Measurements from ENCODE around the gene MIER1. TPM values are rescaled to one million over a fixed set of nuclear protein-coding genes. Genes with fewer than 3 reads are reported as not detected.

Gene MIER1
- total and polyA plus RNA-seq, 9 of the 15 experiments (the other 6 are each of a cell fraction or from before 2014, with no cell fraction given), result 13.9 to 34.8 (median 21.5) TPM

DNA sequence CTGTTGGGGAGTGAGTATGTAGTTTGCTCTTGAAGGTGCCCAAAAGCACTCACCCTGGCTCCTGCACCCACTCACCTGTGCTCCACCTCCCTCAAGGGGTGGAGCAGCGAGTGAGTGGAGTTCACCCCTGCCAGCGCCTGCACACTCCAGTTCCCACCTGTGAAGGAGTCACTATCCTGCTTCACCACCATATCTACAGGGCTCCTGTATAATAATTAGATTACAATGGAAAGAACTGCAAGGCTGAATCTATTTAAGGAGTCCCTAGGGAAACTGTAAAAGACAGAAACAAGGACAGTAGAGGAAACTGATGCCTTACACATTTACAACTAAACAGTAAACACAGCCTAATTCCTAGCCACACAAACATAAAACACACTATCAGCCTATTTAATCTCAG is 4.2 kb upstream of the MIER1 start:
- H3K4me3 ChIP-seq, result no peak overlapping the region
- no peaks in the 10 kb centered on the region for H4K20me1 ChIP-seq (replicated peaks; ENCODE audit: control insufficient read depth, insufficient read depth, low read length)
- in situ Hi-C loops (cut with MboI) (no loop called here), intact Hi-C loops (cut with micrococcal nuclease) (loop anchor here (5.0 kb wide), 1 partner anchor 58 kb away; no protein-coding TSS in a partner anchor)
- no peak overlapping the region for H3K9ac ChIP-seq (ENCODE audit: insufficient read depth in 1 of 2, low read depth in 2 of 2, low read length in 2 of 2)
- no peak for DNase-seq (ENCODE audit: extremely low read depth in 1 of 4, low spot score in 3 of 4)
- H3K27me3 ChIP-seq (ENCODE audit: control insufficient read depth in 2 of 2, insufficient read depth in 2 of 2, low read length in 2 of 2), result no peaks in the 10 kb centered on the region
- ChIA-PET CTCF (ENCODE audit: low intra/inter-chr PET ratio) (no interaction called here), POLR2A (no interaction called here)
- H3K9me1 ChIP-seq (ENCODE audit: control insufficient read depth, insufficient read depth, low read length), result no peaks in the 10 kb centered on the region
- H3K4me2 ChIP-seq (ENCODE audit: insufficient read depth, low read length), result no peak overlapping the region
- FAIRE-seq, result no peak
- peaks cover 0 to 15% of the 10 kb centered on the region in 2 experiments; a peak in 2 of 5 replicates for H3K4me1 ChIP-seq (replicated peaks in 1 of 2; ENCODE audit: control insufficient read depth in 2 of 2, insufficient read depth in 2 of 2, low read length in 2 of 2)
- ATAC-seq, result no peak
- H3K79me2 ChIP-seq (ENCODE audit: control insufficient read depth, insufficient read depth, low read length), result peaks cover 27% of the 10 kb centered on the region
- WGBS (ENCODE audit: insufficient coverage, low coverage, missing lambda C conversion rate), result 100% methylated on average over 2 of the region's 2 CpGs
- peaks cover 4% of the 10 kb centered on the region for H3K9me3 ChIP-seq (replicated peaks; ENCODE audit: control insufficient read depth, insufficient read depth, low read depth, low read length)
- TF ChIP-seq ZNF584 (CRISPR knock-in tag; IDR thresholded peaks at IDR 0.05; ENCODE audit: low read depth) (no peak), PRDM10 (IDR thresholded peaks at IDR 0.05; ENCODE audit: partially characterized antibody) (no peak), SRF (CRISPR knock-in tag; IDR thresholded peaks at IDR 0.05) (no peak), GATAD2A (IDR thresholded peaks at IDR 0.05) (no peak), ZNF785 (CRISPR knock-in tag; IDR thresholded peaks at IDR 0.05) (no peak), ZNF280B (CRISPR knock-in tag; IDR thresholded peaks at IDR 0.05) (no peak), TAF15 (IDR thresholded peaks at IDR 0.05; ENCODE audit: low read depth, low read length) (no peak), ELK3 (CRISPR knock-in tag; IDR thresholded peaks at IDR 0.05) (no peak), ZNF184 (CRISPR knock-in tag; IDR thresholded peaks at IDR 0.05) (no peak), CREB1 (IDR thresholded peaks at IDR 0.05) (no peak), CREB1 (CRISPR knock-in tag; IDR thresholded peaks at IDR 0.05) (no peak), HDAC8 (tag; IDR thresholded peaks at IDR 0.05) (no peak), SRSF1 (IDR thresholded peaks at IDR 0.05; ENCODE audit: low read depth, low read length) (no peak), BRD4 (IDR thresholded peaks at IDR 0.05) (no peak)
- BruUV-seq (replicated peaks), result no TSS peak
- H2AFZ ChIP-seq (ENCODE audit: low read depth, low read length), result no peak overlapping the region
- no peak overlapping the region for H3K27ac ChIP-seq (ENCODE audit: extremely low read depth, low read depth, low read length)
- H3K36me3 ChIP-seq (ENCODE audit: control insufficient read depth, insufficient read depth, low read length), result peaks cover 3% of the 10 kb centered on the region; the same call in 1 of the 3 replicates

All from K562 (cell line).